Breast epithelium (tissue), 3 donors: Measurements from ENCODE around the gene BCL3.

ENCODE experiments used
- CTCF ChIP-seq, 3 donors: fragments of 450-650 bp; IDR thresholded peaks; one replicate each; pipeline ENCODE4 v1.5.1; 2016 to 2017; ENCODE audit warnings: antibody characterized with exemption in 3 of 3, mild to moderate bottlenecking in 3 of 3, moderate library complexity in 3 of 3
- POLR2A ChIP-seq: fragments of 450-650 bp; IDR thresholded peaks from one replicate; pipeline ENCODE4 v1.6.1; 2016; ENCODE audit warnings: antibody characterized with exemption, mild to moderate bottlenecking, moderate library complexity
- POLR2AphosphoS5 ChIP-seq, 3 donors: sonication (generic); formaldehyde crosslinking; IDR thresholded peaks; one replicate each; pipeline ENCODE4 v1.6.1; 2017; ENCODE audit warnings: antibody characterized with exemption in 3 of 3

GRCh38 chr19:44762038-44762437 lies 13.5 kb downstream of the BCL3 start:
- TF ChIP-seq CTCF (IDR thresholded peaks at IDR 0.05) = no peak
- no peak for TF ChIP-seq POLR2AphosphoS5 (IDR thresholded peaks at IDR 0.05)
- no peak for TF ChIP-seq POLR2A
